Left renal pelvis (tissue), 4 donors: ENCODE measurements around the gene RNF138. TPM values are rescaled to one million over a fixed set of nuclear protein-coding genes. Genes with fewer than 3 reads are reported as not detected.
A peak's percentile ranks its signal among the peaks of the same experiment; 100 is the strongest.
"Not testable (repeated sequence)": the region's sequence is repeated elsewhere in the genome, so short reads cannot be mapped to it uniquely, and the experiment has no call there.

Experiments used
- DNase-seq, 4 donors: peaks; one replicate each; pipeline ENCODE4 v3.0.0-alpha.2; 2013; ENCODE audit warnings: low read depth in 4 of 4, low spot score in 3 of 4
- polyA plus RNA-seq, 4 donors: library from polyadenylated mRNA; unstranded; fragments of 120-200 nt; gene quantifications; one replicate each; pipeline ENCODE4 v1.2.1, GENCODE V29; 2013; ENCODE audit not compliant: insufficient read length in 4 of 4

Gene RNF138
- polyA plus RNA-seq, 4 donors, result 49.8 to 68.2 (median 56.2) TPM

GRCh38 chr18:32095192-32095899 is 3.7 kb downstream of the RNF138 start:
- no peak for DNase-seq

GRCh38 chr18:32095900-32096229 is 4.2 kb downstream of the RNF138 start:
- no peak for DNase-seq

GRCh38 chr18:32096946-32097345 is 5.3 kb downstream of the RNF138 start:
- no peak for DNase-seq

- DNase-seq, result no peak
Observed at GRCh38 chr18:32104516-32104915, 12.8 kb downstream of the RNF138 start.

- no peak for DNase-seq
Observed at GRCh38 chr18:32110005-32110404, 18.3 kb downstream of the RNF138 start.

- no peak for DNase-seq
Observed at GRCh38 chr18:32111706-32112105, 20.0 kb downstream of the RNF138 start.

- no peak for DNase-seq
Observed at GRCh38 chr18:32112826-32113225, 21.2 kb downstream of the RNF138 start.

GRCh38 chr18:32114293-32114942 is 22.7 kb downstream of the RNF138 start:
- DNase-seq, result no peak

- no peak for DNase-seq
Observed at GRCh38 chr18:32122039-32122438, 30.4 kb downstream of the RNF138 start.

- no peak for DNase-seq
Observed at GRCh38 chr18:32126538-32126937, 34.9 kb downstream of the RNF138 start.

GRCh38 chr18:32135625-32136024 is 44.0 kb downstream of the RNF138 start:
- no peak for DNase-seq

- no peak for DNase-seq
Observed at GRCh38 chr18:32138332-32138982, 46.8 kb downstream of the RNF138 start.

- no peak for DNase-seq
Observed at GRCh38 chr18:32139835-32140283, 48.2 kb downstream of the RNF138 start.

- no peak for DNase-seq
Observed at GRCh38 chr18:32148185-32148870, 56.7 kb downstream of the RNF138 start.

GRCh38 chr18:32152705-32153448 is 61.2 kb downstream of the RNF138 start:
- DNase-seq, result no peak

- DNase-seq, result no peak
Observed at GRCh38 chr18:32156855-32157254, 65.2 kb downstream of the RNF138 start.

GRCh38 chr18:32157580-32157979 is 65.9 kb downstream of the RNF138 start:
- no peak for DNase-seq

GRCh38 chr18:32158108-32158624 is 66.5 kb downstream of the RNF138 start:
- peak; percentile 80 to 88 (median 81) for DNase-seq

- DNase-seq, result not testable (repeated sequence)
Observed at GRCh38 chr18:32158631-32159030, 67.0 kb downstream of the RNF138 start.

- no peak for DNase-seq
Observed at GRCh38 chr18:32160547-32160946, 68.9 kb downstream of the RNF138 start.
